Left ventricle myocardium inferior (tissue), 1 donor: ENCODE measurements around the gene RCL1. TPM values are rescaled to one million over a fixed set of nuclear protein-coding genes. Genes with fewer than 3 reads are reported as not detected.

ENCODE experiments used
- DNase-seq: peaks from one replicate; pipeline ENCODE4 v3.0.0-alpha.2; 2020
- H3K27ac ChIP-seq: fragments of 200-600 bp; replicated peaks from 2 replicates; pipeline ENCODE4 v1.8.0; 2021
- H3K27me3 ChIP-seq: fragments of 200-600 bp; 2 replicates; pipeline ENCODE4 v1.8.0; 2021; ENCODE audit warnings: low read depth
- H3K36me3 ChIP-seq: fragments of 200-600 bp; 2 replicates; pipeline ENCODE4 v1.8.0; 2021
- H3K4me1 ChIP-seq: fragments of 200-600 bp; 2 replicates; pipeline ENCODE4 v1.8.0; 2021
- H3K4me3 ChIP-seq: fragments of 200-600 bp; 2 replicates; pipeline ENCODE4 v1.8.0; 2021; ENCODE audit warnings: mild to moderate bottlenecking, moderate library complexity
- H3K9me3 ChIP-seq: fragments of 200-600 bp; replicated peaks from 2 replicates; pipeline ENCODE4 v1.8.0; 2021
- CTCF ChIP-seq: fragments of 200-600 bp; IDR thresholded peaks from 2 replicates; pipeline ENCODE4 v1.8.0; 2021; ENCODE audit warnings: antibody characterized with exemption, mild to moderate bottlenecking, borderline replicate concordance
- intact Hi-C: fragments of 100-400 bp; cut with micrococcal nuclease; formaldehyde crosslinking; loops from one replicate; pipeline ENCODE4 v1.11.0; 2022
- total RNA-seq: library from RNA; stranded (reverse); fragmentation: NEBNext Ultra II Directional; extraction: Animal tissue kit (Norgen Biotek cat#: 25700); gene quantifications from one replicate; pipeline ENCODE4 v1.2.1, GENCODE V29; 2021
- donor health status: DM: no; HTN: yes; CAD: no; lungs with severe emphysema.

Gene RCL1
- total RNA-seq, 1 donor from 2014 or later: 4.9 TPM

- H3K4me1 ChIP-seq: no peaks in the 10 kb centered on the region
- H3K9me3 ChIP-seq: no peaks in the 10 kb centered on the region
- H3K27ac ChIP-seq: no peak overlapping the region
- no peak for TF ChIP-seq CTCF
- H3K4me3 ChIP-seq: no peak overlapping the region
- intact Hi-C loops: no loop called here
- no peaks in the 10 kb centered on the region for H3K36me3 ChIP-seq
- peaks cover 14% of the 10 kb centered on the region for H3K27me3 ChIP-seq
- DNase-seq: no peak
Measured at GRCh38 chr9:4873066-4873465, 80.3 kb downstream of the RCL1 start.

DNA sequence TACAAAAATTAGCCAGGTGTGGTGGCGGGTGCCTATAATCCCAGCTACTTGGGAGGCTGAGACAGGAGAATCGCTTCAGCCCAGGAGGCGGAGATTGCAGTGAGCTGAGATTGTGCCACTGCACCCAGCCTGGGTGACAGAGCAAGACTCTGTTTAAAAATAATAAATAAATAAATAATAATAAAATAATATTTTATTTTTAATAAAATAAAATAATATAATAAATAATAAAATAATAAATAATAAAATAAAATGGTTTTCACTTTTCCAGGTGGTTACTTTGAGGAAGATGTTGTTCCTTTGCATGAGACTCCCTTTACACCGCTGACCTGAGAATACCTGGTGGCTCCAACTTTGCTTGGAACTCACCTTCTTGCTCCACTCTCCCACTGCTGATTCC, 82.8 kb downstream of the RCL1 start:
- intact Hi-C loops: no loop called here
- no peak overlapping the region for H3K4me3 ChIP-seq
- H3K36me3 ChIP-seq: no peaks in the 10 kb centered on the region
- H3K4me1 ChIP-seq: no peaks in the 10 kb centered on the region
- H3K27me3 ChIP-seq: peaks cover 35% of the 10 kb centered on the region
- no peaks in the 10 kb centered on the region for H3K9me3 ChIP-seq
- TF ChIP-seq CTCF: no peak
- DNase-seq: no peak
- no peak overlapping the region for H3K27ac ChIP-seq

DNA sequence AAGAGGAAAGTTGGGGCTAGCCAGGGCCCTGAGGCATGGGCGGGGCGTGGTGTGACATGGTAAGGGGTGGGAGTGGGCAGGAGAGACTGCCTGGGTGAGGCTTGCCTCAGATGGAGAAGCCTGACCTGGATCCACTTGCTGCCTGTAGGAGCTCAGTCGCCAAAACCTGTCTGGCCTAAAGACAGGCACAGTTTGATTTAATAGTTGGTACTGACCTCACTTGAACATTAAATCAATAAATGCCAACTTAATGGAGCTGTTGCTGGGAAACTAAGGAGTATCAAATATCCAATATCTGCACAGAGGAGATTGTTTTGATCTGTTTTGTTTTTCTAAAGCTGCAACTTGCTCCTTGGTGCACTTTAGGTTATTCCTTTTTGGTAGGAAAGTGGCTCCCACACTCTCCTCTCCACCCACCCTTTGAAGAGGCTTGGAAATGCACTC, 86.4 kb downstream of the RCL1 start:
- Histone ChIP-seq H3K27me3 (peaks cover 38% of the 10 kb centered on the region), H3K27ac (no peak overlapping the region), H3K4me1 (no peaks in the 10 kb centered on the region), H3K9me3 (no peaks in the 10 kb centered on the region), H3K36me3 (no peaks in the 10 kb centered on the region), H3K4me3 (no peak overlapping the region)
- no peak for DNase-seq
- TF ChIP-seq CTCF: no peak
- intact Hi-C loops: no loop called here

DNA sequence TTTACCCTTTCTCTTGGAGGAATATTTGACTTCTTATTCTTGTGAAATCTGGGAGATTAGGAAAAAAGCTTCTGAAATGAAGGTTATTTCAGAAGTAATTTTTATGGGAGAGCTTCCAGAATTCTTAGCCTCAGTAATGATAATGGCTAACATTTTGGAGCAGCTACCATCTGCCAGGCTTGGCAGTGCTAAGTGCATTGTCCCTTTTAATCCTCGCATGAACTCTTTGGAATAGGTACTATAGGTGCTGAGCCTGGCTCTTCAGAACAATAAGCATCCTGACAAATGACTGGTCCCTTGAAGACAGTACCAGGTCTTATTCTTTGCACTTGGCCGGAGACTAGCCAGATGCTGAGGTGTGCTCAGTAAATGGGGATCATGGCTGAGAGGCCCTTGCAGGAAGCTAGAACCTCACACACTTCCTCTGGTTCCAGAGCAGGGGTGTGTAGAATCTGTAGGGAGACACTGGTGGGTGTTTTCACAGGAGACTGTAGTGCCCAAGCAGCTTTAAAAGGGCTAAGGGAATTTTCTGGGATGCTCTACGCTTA, 90.7 kb downstream of the RCL1 start:
- H3K27ac ChIP-seq: no peak overlapping the region
- intact Hi-C loops: no loop called here
- no peak for TF ChIP-seq CTCF
- no peak overlapping the region for H3K4me3 ChIP-seq
- DNase-seq: no peak
- H3K27me3 ChIP-seq: peaks cover 22% of the 10 kb centered on the region
- H3K4me1 ChIP-seq: peaks cover 11% of the 10 kb centered on the region
- no peaks in the 10 kb centered on the region for H3K9me3 ChIP-seq
- no peaks in the 10 kb centered on the region for H3K36me3 ChIP-seq

DNA sequence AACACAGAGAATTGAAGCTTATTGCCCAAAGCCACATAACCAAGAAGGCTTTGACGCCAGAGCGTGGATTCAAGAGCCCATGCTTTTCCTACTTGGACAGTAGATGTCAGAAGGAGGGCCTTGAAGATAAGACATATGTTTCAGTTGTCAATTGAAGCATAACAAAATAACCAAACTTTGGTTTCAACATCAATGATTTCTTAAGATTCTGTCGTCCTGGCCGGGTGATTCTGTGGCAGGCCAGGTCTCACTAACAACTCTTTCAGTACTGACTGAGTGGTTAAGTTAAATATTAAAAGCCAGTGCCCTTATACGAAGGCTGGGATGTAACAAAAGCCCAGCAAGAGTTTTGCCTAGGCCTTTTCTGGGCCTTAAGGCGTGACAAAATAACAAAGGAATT, 94.0 kb downstream of the RCL1 start:
- Histone ChIP-seq H3K9me3 (no peaks in the 10 kb centered on the region), H3K27ac (no peak overlapping the region), H3K4me1 (peaks cover 11% of the 10 kb centered on the region), H3K4me3 (no peak overlapping the region), H3K27me3 (peaks cover 14% of the 10 kb centered on the region), H3K36me3 (no peaks in the 10 kb centered on the region)
- intact Hi-C loops: no loop called here
- no peak for TF ChIP-seq CTCF
- no peak for DNase-seq

GRCh38 chr9:4887556-4887955, 94.8 kb downstream of the RCL1 start:
- H3K9me3 ChIP-seq: peaks cover 4% of the 10 kb centered on the region
- peaks cover 11% of the 10 kb centered on the region for H3K4me1 ChIP-seq
- no peak for TF ChIP-seq CTCF
- peaks cover 12% of the 10 kb centered on the region for H3K27me3 ChIP-seq
- DNase-seq: no peak
- no peak overlapping the region for H3K27ac ChIP-seq
- intact Hi-C loops: no loop called here
- H3K36me3 ChIP-seq: no peaks in the 10 kb centered on the region
- no peak overlapping the region for H3K4me3 ChIP-seq
